Left cardiac atrium (tissue), 4 donors: ENCODE results near the gene MVP. TPM values are rescaled to one million over a fixed set of nuclear protein-coding genes. Genes with fewer than 3 reads are reported as not detected.

Experiments
- ATAC-seq, 2 donors: fragments of 200-7000 bp; cut with Tn5 transposase; one replicate each; pipeline ENCODE4 v1.9.1; 2020; ENCODE audit warnings: mild to moderate bottlenecking in 2 of 2, moderate library complexity in 2 of 2
- DNase-seq: peaks from one replicate; pipeline ENCODE4 v3.0.0-alpha.2; 2020
- intact Hi-C, 2 donors: fragments of 100-400 bp; cut with DNase I; formaldehyde crosslinking; loops; one replicate each; pipeline versions ENCODE4 v1.14.1 to v1.15.1; 2022 to 2023
- total RNA-seq, 2 donors: library from RNA; stranded (reverse); fragmentation: NEBNext Ultra II Directional; extraction: Animal tissue kit (Norgen Biotek cat#: 25700); gene quantifications; one replicate each; pipeline ENCODE4 v1.2.1, GENCODE V29; 2021
- donor health status: DM: no; HTN: yes; CAD: no.
- donor health status: DM: no; HTN: yes; CAD: no; lungs with severe emphysema.
- donor health status: DM: yes; HTN: yes; CAD: no.
- donor health status: Dilated cardiomyopathy.

MVP gene
- total RNA-seq, 2 donors from 2014 or later: 72.7 to 82.4 TPM

GRCh38 chr16:29794231-29794710, 26.0 kb upstream of the MVP start:
- no peak for ATAC-seq
- intact Hi-C loops: no loop called here

GRCh38 chr16:29802416-29802935, 17.8 kb upstream of the MVP start:
- ATAC-seq (no peak), DNase-seq (no peak)
- intact Hi-C loops: no loop called here

More at GRCh38 chr16:29794231-29794710, 26.0 kb upstream of the MVP start:
- DNase-seq: no peak

- ATAC-seq (no peak), DNase-seq (no peak)
- intact Hi-C loops: no loop called here
Measured at GRCh38 chr16:29804020-29804419, 16.2 kb upstream of the MVP start.

- peak; percentile 55 for DNase-seq
- ATAC-seq: peak; percentile 15 to 25
- intact Hi-C loops: no loop called here
Measured at GRCh38 chr16:29804455-29805231, 15.6 kb upstream of the MVP start.

GRCh38 chr16:29805232-29806098, 14.8 kb upstream of the MVP start:
- ATAC-seq: peak; percentile 85 to 89
- intact Hi-C loops: no loop called here
- DNase-seq: peak; percentile 98

GRCh38 chr16:29806099-29806579, 14.1 kb upstream of the MVP start, which contains the start of gene MAZ:
Gene MAZ (plus strand): TSS chr16:29806529. CDS start chr16:29806702, 173 bp downstream.
- intact Hi-C loops: no loop called here
- ATAC-seq: peak; percentile 0 to 3
- no peak for DNase-seq

- DNase-seq (peak; percentile 71), ATAC-seq (no peak)
- intact Hi-C loops: no loop called here
Measured at GRCh38 chr16:29806641-29807425, 13.4 kb upstream of the MVP start.

GRCh38 chr16:29807426-29808218, 12.6 kb upstream of the MVP start:
- intact Hi-C loops: no loop called here
- peak; percentile 19 to 25 for ATAC-seq
- DNase-seq: peak; percentile 93

- intact Hi-C loops: no loop called here
- DNase-seq: no peak
- ATAC-seq: no peak
Measured at GRCh38 chr16:29808219-29808900, 11.9 kb upstream of the MVP start.

- intact Hi-C loops: no loop called here
- no peak for DNase-seq
- ATAC-seq: no peak
Measured at GRCh38 chr16:29809031-29809747, 11.1 kb upstream of the MVP start.

GRCh38 chr16:29809850-29810698, 10.2 kb upstream of the MVP start:
- intact Hi-C loops: no loop called here
- DNase-seq (no peak), ATAC-seq (no peak)

GRCh38 chr16:29810699-29811169, 9.5 kb upstream of the MVP start:
- DNase-seq (no peak), ATAC-seq (no peak)
- intact Hi-C loops: no loop called here

GRCh38 chr16:29811170-29811895, 8.9 kb upstream of the MVP start:
- intact Hi-C loops: no loop called here
- peak; percentile 98 for DNase-seq
- peak; percentile 68 to 75 for ATAC-seq

GRCh38 chr16:29811896-29812665, 8.2 kb upstream of the MVP start, which contains the start of gene PRRT2:
Gene PRRT2 (plus strand): TSS chr16:29812193. CDS start chr16:29813055, 862 bp downstream.
- DNase-seq (peak; percentile 76), ATAC-seq (peak; percentile 3 to 7)
- intact Hi-C loops: no loop called here
